ENCODE measurements around the gene AGBL4.

DNA sequence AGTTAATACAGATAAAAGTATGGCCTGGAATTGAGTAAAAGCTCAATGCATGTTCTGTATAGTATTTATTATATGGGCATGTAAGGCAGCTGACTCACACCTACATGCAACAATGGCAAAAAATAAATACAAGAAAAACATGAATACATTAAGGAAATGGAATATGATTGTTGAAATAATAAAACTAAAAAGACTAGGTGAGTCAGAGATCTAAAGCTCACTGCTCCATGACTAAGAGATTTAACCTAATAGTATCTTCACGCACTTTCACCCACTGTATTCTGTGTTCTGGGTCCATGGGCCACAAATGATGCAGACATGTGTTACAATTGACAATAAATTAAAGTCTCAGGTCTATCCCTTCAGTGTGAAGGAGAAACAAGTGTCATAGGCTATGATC, 607.0 kb downstream of the AGBL4 start:
- no peak for TF ChIP-seq TCF4 (CRISPR knock-in tag; IDR thresholded peaks at IDR 0.05; ENCODE audit: borderline replicate concordance)
- TF ChIP-seq, protein P1, sequence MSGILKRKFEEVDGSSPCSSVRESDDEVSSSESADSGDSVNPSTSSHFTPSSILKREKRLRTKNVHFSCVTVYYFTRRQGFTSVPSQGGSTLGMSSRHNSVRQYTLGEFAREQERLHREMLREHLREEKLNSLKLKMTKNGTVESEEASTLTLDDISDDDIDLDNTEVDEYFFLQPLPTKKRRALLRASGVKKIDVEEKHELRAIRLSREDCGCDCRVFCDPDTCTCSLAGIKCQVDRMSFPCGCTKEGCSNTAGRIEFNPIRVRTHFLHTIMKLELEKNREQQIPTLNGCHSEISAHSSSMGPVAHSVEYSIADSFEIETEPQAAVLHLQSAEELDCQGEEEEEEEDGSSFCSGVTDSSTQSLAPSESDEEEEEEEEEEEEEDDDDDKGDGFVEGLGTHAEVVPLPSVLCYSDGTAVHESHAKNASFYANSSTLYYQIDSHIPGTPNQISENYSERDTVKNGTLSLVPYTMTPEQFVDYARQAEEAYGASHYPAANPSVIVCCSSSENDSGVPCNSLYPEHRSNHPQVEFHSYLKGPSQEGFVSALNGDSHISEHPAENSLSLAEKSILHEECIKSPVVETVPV (CRISPR knock-in tag; IDR thresholded peaks at IDR 0.05) = no peak
- TF ChIP-seq, protein P2, sequence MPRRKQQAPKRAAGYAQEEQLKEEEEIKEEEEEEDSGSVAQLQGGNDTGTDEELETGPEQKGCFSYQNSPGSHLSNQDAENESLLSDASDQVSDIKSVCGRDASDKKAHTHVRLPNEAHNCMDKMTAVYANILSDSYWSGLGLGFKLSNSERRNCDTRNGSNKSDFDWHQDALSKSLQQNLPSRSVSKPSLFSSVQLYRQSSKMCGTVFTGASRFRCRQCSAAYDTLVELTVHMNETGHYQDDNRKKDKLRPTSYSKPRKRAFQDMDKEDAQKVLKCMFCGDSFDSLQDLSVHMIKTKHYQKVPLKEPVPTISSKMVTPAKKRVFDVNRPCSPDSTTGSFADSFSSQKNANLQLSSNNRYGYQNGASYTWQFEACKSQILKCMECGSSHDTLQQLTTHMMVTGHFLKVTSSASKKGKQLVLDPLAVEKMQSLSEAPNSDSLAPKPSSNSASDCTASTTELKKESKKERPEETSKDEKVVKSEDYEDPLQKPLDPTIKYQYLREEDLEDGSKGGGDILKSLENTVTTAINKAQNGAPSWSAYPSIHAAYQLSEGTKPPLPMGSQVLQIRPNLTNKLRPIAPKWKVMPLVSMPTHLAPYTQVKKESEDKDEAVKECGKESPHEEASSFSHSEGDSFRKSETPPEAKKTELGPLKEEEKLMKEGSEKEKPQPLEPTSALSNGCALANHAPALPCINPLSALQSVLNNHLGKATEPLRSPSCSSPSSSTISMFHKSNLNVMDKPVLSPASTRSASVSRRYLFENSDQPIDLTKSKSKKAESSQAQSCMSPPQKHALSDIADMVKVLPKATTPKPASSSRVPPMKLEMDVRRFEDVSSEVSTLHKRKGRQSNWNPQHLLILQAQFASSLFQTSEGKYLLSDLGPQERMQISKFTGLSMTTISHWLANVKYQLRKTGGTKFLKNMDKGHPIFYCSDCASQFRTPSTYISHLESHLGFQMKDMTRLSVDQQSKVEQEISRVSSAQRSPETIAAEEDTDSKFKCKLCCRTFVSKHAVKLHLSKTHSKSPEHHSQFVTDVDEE (CRISPR knock-in tag; IDR thresholded peaks at IDR 0.05) = no peak
- no peak for TF ChIP-seq ZNF565 (CRISPR knock-in tag; conservative IDR thresholded peaks at IDR 0.05; ENCODE audit: low read depth)
- no peak for TF ChIP-seq ZFP3 (CRISPR knock-in tag; IDR thresholded peaks at IDR 0.05)
- TF ChIP-seq OSR1 (CRISPR knock-in tag; IDR thresholded peaks at IDR 0.05) = no peak
- no peak for TF ChIP-seq ZFP30 (CRISPR knock-in tag; IDR thresholded peaks at IDR 0.05)
